Measurements from ENCODE around the gene ADAMTS3. TPM values are rescaled to one million over a fixed set of nuclear protein-coding genes. Genes with fewer than 3 reads are reported as not detected.

The ADAMTS3 gene
- total RNA-seq, 1 experiment from 2014 or later = 0.39 TPM

- POLR2A ChIA-PET = no interaction called here
- CTCF ChIA-PET = no interaction called here
- no peak overlapping the region for H3K4me3 ChIP-seq (ENCODE audit: low read depth in 2 of 2, low read length in 2 of 2)
- no TSS peak for BruUV-seq (replicated peaks)
- no peak for ATAC-seq
- no peak overlapping the region for H3K27ac ChIP-seq (ENCODE audit: low read length)
- no peaks in the 10 kb centered on the region for H3K4me1 ChIP-seq (ENCODE audit: control insufficient read depth, insufficient read depth, low read length)
- intact Hi-C loops (cut with micrococcal nuclease; ENCODE audit: unreplicated experiment) (no loop called here), in situ Hi-C loops (cut with HindIII; ENCODE audit: low pct_unique_long_range_greater_than_20kb, low sequenced_read_pairs) (no loop called here)
- no peaks in the 10 kb centered on the region for H3K9me3 ChIP-seq (ENCODE audit: control insufficient read depth, insufficient read depth, low read depth, low read length)
- no peaks in the 10 kb centered on the region for H3K27me3 ChIP-seq (ENCODE audit: control insufficient read depth, insufficient read depth, low read length)
- DNase-seq (ENCODE audit: low read depth, low spot score) = no peak
- no peaks in the 10 kb centered on the region for H3K36me3 ChIP-seq (ENCODE audit: control insufficient read depth, insufficient read depth, low read length)
- TF ChIP-seq, protein P1, sequence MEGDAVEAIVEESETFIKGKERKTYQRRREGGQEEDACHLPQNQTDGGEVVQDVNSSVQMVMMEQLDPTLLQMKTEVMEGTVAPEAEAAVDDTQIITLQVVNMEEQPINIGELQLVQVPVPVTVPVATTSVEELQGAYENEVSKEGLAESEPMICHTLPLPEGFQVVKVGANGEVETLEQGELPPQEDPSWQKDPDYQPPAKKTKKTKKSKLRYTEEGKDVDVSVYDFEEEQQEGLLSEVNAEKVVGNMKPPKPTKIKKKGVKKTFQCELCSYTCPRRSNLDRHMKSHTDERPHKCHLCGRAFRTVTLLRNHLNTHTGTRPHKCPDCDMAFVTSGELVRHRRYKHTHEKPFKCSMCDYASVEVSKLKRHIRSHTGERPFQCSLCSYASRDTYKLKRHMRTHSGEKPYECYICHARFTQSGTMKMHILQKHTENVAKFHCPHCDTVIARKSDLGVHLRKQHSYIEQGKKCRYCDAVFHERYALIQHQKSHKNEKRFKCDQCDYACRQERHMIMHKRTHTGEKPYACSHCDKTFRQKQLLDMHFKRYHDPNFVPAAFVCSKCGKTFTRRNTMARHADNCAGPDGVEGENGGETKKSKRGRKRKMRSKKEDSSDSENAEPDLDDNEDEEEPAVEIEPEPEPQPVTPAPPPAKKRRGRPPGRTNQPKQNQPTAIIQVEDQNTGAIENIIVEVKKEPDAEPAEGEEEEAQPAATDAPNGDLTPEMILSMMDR (IDR thresholded peaks at IDR 0.05) = no peak
- TF ChIP-seq TCF7L2 (IDR thresholded peaks at IDR 0.05; ENCODE audit: low read depth, low read length) (no peak), SIN3A (IDR thresholded peaks at IDR 0.05; ENCODE audit: borderline replicate concordance, insufficient read depth, low read depth, low read length) (no peak), POLR2AphosphoS5 (IDR thresholded peaks at IDR 0.05; ENCODE audit: low read depth, low read length) (no peak)
- TF ChIP-seq, protein P2, sequence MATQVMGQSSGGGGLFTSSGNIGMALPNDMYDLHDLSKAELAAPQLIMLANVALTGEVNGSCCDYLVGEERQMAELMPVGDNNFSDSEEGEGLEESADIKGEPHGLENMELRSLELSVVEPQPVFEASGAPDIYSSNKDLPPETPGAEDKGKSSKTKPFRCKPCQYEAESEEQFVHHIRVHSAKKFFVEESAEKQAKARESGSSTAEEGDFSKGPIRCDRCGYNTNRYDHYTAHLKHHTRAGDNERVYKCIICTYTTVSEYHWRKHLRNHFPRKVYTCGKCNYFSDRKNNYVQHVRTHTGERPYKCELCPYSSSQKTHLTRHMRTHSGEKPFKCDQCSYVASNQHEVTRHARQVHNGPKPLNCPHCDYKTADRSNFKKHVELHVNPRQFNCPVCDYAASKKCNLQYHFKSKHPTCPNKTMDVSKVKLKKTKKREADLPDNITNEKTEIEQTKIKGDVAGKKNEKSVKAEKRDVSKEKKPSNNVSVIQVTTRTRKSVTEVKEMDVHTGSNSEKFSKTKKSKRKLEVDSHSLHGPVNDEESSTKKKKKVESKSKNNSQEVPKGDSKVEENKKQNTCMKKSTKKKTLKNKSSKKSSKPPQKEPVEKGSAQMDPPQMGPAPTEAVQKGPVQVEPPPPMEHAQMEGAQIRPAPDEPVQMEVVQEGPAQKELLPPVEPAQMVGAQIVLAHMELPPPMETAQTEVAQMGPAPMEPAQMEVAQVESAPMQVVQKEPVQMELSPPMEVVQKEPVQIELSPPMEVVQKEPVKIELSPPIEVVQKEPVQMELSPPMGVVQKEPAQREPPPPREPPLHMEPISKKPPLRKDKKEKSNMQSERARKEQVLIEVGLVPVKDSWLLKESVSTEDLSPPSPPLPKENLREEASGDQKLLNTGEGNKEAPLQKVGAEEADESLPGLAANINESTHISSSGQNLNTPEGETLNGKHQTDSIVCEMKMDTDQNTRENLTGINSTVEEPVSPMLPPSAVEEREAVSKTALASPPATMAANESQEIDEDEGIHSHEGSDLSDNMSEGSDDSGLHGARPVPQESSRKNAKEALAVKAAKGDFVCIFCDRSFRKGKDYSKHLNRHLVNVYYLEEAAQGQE (IDR thresholded peaks at IDR 0.05; ENCODE audit: insufficient read depth in 1 of 2, low read depth in 2 of 2, low read length in 1 of 2) = no peak
Measured at GRCh38 chr4:72365981-72366380, 203.0 kb downstream of the ADAMTS3 start.

GRCh38 chr4:72365016-72365415 is 204.0 kb downstream of the ADAMTS3 start:
- ATAC-seq (no peak), DNase-seq (ENCODE audit: low read depth, low spot score) (no peak)
- POLR2A ChIA-PET = no interaction called here
- BruUV-seq (replicated peaks) = no TSS peak
- no peak overlapping the region for H3K4me3 ChIP-seq (ENCODE audit: low read depth in 2 of 2, low read length in 2 of 2)
- TF ChIP-seq, protein P2 (IDR thresholded peaks at IDR 0.05; ENCODE audit: insufficient read depth in 1 of 2, low read depth in 2 of 2, low read length in 1 of 2) = no peak
- TF ChIP-seq, protein P1 (IDR thresholded peaks at IDR 0.05) = no peak
- TF ChIP-seq POLR2AphosphoS5 (IDR thresholded peaks at IDR 0.05; ENCODE audit: low read depth, low read length) (no peak), TCF7L2 (IDR thresholded peaks at IDR 0.05; ENCODE audit: low read depth, low read length) (no peak), SIN3A (IDR thresholded peaks at IDR 0.05; ENCODE audit: borderline replicate concordance, insufficient read depth, low read depth, low read length) (no peak)
- H3K27ac ChIP-seq (ENCODE audit: low read length) = no peak overlapping the region
- H3K4me1 ChIP-seq (ENCODE audit: control insufficient read depth, insufficient read depth, low read length) = no peaks in the 10 kb centered on the region
- H3K9me3 ChIP-seq (ENCODE audit: control insufficient read depth, insufficient read depth, low read depth, low read length) = no peaks in the 10 kb centered on the region
- intact Hi-C loops (cut with micrococcal nuclease; ENCODE audit: unreplicated experiment) = no loop called here
- no peaks in the 10 kb centered on the region for H3K27me3 ChIP-seq (ENCODE audit: control insufficient read depth, insufficient read depth, low read length)
- in situ Hi-C loops (cut with HindIII; ENCODE audit: low pct_unique_long_range_greater_than_20kb, low sequenced_read_pairs) = no loop called here
- H3K36me3 ChIP-seq (ENCODE audit: control insufficient read depth, insufficient read depth, low read length) = no peaks in the 10 kb centered on the region
- CTCF ChIA-PET = no interaction called here

All from Panc1 (cell line).